Activated naive CD8-positive, alpha-beta T cell treated with anti-CD3 and anti-CD28 coated beads for 36 hours (primary cell): ENCODE measurements around the gene SPATA21. TPM values are rescaled to one million over a fixed set of nuclear protein-coding genes. Genes with fewer than 3 reads are reported as not detected.
A peak's percentile ranks its signal among the peaks of the same experiment; 100 is the strongest.

ENCODE experiments used
- DNase-seq: peaks from one replicate; pipeline ENCODE4 v3.0.0; 2021
- H3K27ac Mint-ChIP-seq: one replicate; pipeline ENCODE4 v1.8.0; 2022; ENCODE audit warnings: mild to moderate bottlenecking, moderate library complexity, mixed read lengths
- H3K27me3 Mint-ChIP-seq: one replicate; pipeline ENCODE4 v1.8.0; 2022; ENCODE audit warnings: mild to moderate bottlenecking, mixed read lengths
- H3K36me3 Mint-ChIP-seq: one replicate; pipeline ENCODE4 v1.8.0; 2021; ENCODE audit warnings: mild to moderate bottlenecking, mixed read lengths
- H3K4me1 Mint-ChIP-seq: one replicate; pipeline ENCODE4 v1.8.0; 2021; ENCODE audit warnings: mixed read lengths
- H3K4me3 Mint-ChIP-seq: one replicate; pipeline ENCODE4 v1.8.0; 2022; ENCODE audit warnings: mild to moderate bottlenecking, moderate library complexity, mixed read lengths
- H3K9me3 Mint-ChIP-seq: one replicate; pipeline ENCODE4 v1.8.0; 2022; ENCODE audit warnings: mixed read lengths
- total RNA-seq, 2 experiments: library from RNA; stranded (reverse); gene quantifications; one replicate each; pipeline ENCODE4 v1.2.3, GENCODE V29; 2021

The SPATA21 gene
- total RNA-seq, 2 experiments from 2014 or later = not detected

- DNase-seq = no peak
- H3K27ac Mint-ChIP-seq = peak overlapping the region; percentile 81
- H3K4me3 Mint-ChIP-seq = peak overlapping the region; percentile 64
- H3K27me3 Mint-ChIP-seq = no peaks in the 10 kb centered on the region
- peaks cover 1% of the 10 kb centered on the region for H3K9me3 Mint-ChIP-seq
- H3K4me1 Mint-ChIP-seq = peaks cover 60% of the 10 kb centered on the region
- peaks cover 30% of the 10 kb centered on the region for H3K36me3 Mint-ChIP-seq
Observed at GRCh38 chr1:16387201-16388188, 49.7 kb downstream of the SPATA21 start.

- peaks cover 33% of the 10 kb centered on the region for H3K36me3 Mint-ChIP-seq
- peak overlapping the region; percentile 33 for H3K4me3 Mint-ChIP-seq
- peaks cover 1% of the 10 kb centered on the region for H3K9me3 Mint-ChIP-seq
- no peak for DNase-seq
- H3K4me1 Mint-ChIP-seq = peaks cover 51% of the 10 kb centered on the region
- no peaks in the 10 kb centered on the region for H3K27me3 Mint-ChIP-seq
- peak overlapping the region; percentile 40 for H3K27ac Mint-ChIP-seq
Observed at GRCh38 chr1:16386454-16387113, 50.6 kb downstream of the SPATA21 start.

GRCh38 chr1:16385659-16386453 lies 51.4 kb downstream of the SPATA21 start:
- Mint-ChIP-seq H3K9me3 (peaks cover 1% of the 10 kb centered on the region), H3K27me3 (no peaks in the 10 kb centered on the region), H3K4me3 (no peak overlapping the region), H3K27ac (peak overlapping the region; percentile 40), H3K4me1 (peaks cover 44% of the 10 kb centered on the region), H3K36me3 (peaks cover 31% of the 10 kb centered on the region)
- DNase-seq = no peak

GRCh38 chr1:16383888-16384287 lies 53.3 kb downstream of the SPATA21 start:
- Mint-ChIP-seq H3K27me3 (no peaks in the 10 kb centered on the region), H3K9me3 (peaks cover 1% of the 10 kb centered on the region), H3K36me3 (peaks cover 33% of the 10 kb centered on the region), H3K4me3 (no peak overlapping the region), H3K4me1 (peaks cover 39% of the 10 kb centered on the region), H3K27ac (no peak overlapping the region)
- no peak for DNase-seq

- H3K4me1 Mint-ChIP-seq = peaks cover 41% of the 10 kb centered on the region
- no peaks in the 10 kb centered on the region for H3K27me3 Mint-ChIP-seq
- peaks cover 35% of the 10 kb centered on the region for H3K36me3 Mint-ChIP-seq
- H3K9me3 Mint-ChIP-seq = peaks cover 1% of the 10 kb centered on the region
- no peak for DNase-seq
- H3K4me3 Mint-ChIP-seq = no peak overlapping the region
- no peak overlapping the region for H3K27ac Mint-ChIP-seq
Observed at GRCh38 chr1:16380868-16381267, 56.4 kb downstream of the SPATA21 start.

- Mint-ChIP-seq H3K27me3 (no peaks in the 10 kb centered on the region), H3K36me3 (peaks cover 37% of the 10 kb centered on the region), H3K27ac (no peak overlapping the region), H3K9me3 (peaks cover 1% of the 10 kb centered on the region), H3K4me3 (no peak overlapping the region), H3K4me1 (peaks cover 45% of the 10 kb centered on the region)
- DNase-seq = no peak
Observed at GRCh38 chr1:16378443-16378842, 58.8 kb downstream of the SPATA21 start.

- no peak overlapping the region for H3K27ac Mint-ChIP-seq
- no peak for DNase-seq
- H3K4me1 Mint-ChIP-seq = peaks cover 54% of the 10 kb centered on the region
- no peak overlapping the region for H3K4me3 Mint-ChIP-seq
- no peaks in the 10 kb centered on the region for H3K27me3 Mint-ChIP-seq
- H3K9me3 Mint-ChIP-seq = no peaks in the 10 kb centered on the region
- peaks cover 43% of the 10 kb centered on the region for H3K36me3 Mint-ChIP-seq
Observed at GRCh38 chr1:16376971-16377370, 60.3 kb downstream of the SPATA21 start.

- Mint-ChIP-seq H3K36me3 (peaks cover 50% of the 10 kb centered on the region), H3K4me1 (peaks cover 66% of the 10 kb centered on the region), H3K27me3 (no peaks in the 10 kb centered on the region), H3K27ac (peak overlapping the region; percentile 45), H3K9me3 (no peaks in the 10 kb centered on the region), H3K4me3 (no peak overlapping the region)
- DNase-seq = no peak
Observed at GRCh38 chr1:16375521-16376340, 61.5 kb downstream of the SPATA21 start.

GRCh38 chr1:16374266-16374665 lies 63.0 kb downstream of the SPATA21 start:
- peaks cover 48% of the 10 kb centered on the region for H3K36me3 Mint-ChIP-seq
- no peak overlapping the region for H3K4me3 Mint-ChIP-seq
- H3K27me3 Mint-ChIP-seq = no peaks in the 10 kb centered on the region
- H3K9me3 Mint-ChIP-seq = no peaks in the 10 kb centered on the region
- H3K4me1 Mint-ChIP-seq = peaks cover 76% of the 10 kb centered on the region
- peak overlapping the region; percentile 70 for H3K27ac Mint-ChIP-seq
- no peak for DNase-seq

GRCh38 chr1:16372535-16373285 lies 64.5 kb downstream of the SPATA21 start:
- peak overlapping the region; percentile 87 for H3K27ac Mint-ChIP-seq
- H3K4me3 Mint-ChIP-seq = peak overlapping the region; percentile 26
- H3K4me1 Mint-ChIP-seq = peaks cover 77% of the 10 kb centered on the region
- H3K36me3 Mint-ChIP-seq = peaks cover 53% of the 10 kb centered on the region
- no peak for DNase-seq
- no peaks in the 10 kb centered on the region for H3K9me3 Mint-ChIP-seq
- H3K27me3 Mint-ChIP-seq = no peaks in the 10 kb centered on the region

- H3K36me3 Mint-ChIP-seq = peaks cover 50% of the 10 kb centered on the region
- H3K4me3 Mint-ChIP-seq = peak overlapping the region; percentile 56
- no peaks in the 10 kb centered on the region for H3K9me3 Mint-ChIP-seq
- H3K27ac Mint-ChIP-seq = peak overlapping the region; percentile 87
- H3K4me1 Mint-ChIP-seq = peaks cover 69% of the 10 kb centered on the region
- no peak for DNase-seq
- H3K27me3 Mint-ChIP-seq = no peaks in the 10 kb centered on the region
Observed at GRCh38 chr1:16371725-16372124, 65.5 kb downstream of the SPATA21 start.

- no peak for DNase-seq
- H3K9me3 Mint-ChIP-seq = no peaks in the 10 kb centered on the region
- H3K4me3 Mint-ChIP-seq = peak overlapping the region; percentile 94
- peaks cover 53% of the 10 kb centered on the region for H3K4me1 Mint-ChIP-seq
- H3K27ac Mint-ChIP-seq = no peak overlapping the region
- H3K27me3 Mint-ChIP-seq = no peaks in the 10 kb centered on the region
- H3K36me3 Mint-ChIP-seq = peaks cover 48% of the 10 kb centered on the region
Observed at GRCh38 chr1:16369821-16370220, 67.4 kb downstream of the SPATA21 start.

GRCh38 chr1:16367968-16368890 lies 69.0 kb downstream of the SPATA21 start:
- no peak for DNase-seq
- Mint-ChIP-seq H3K4me3 (peak overlapping the region; percentile 94), H3K4me1 (peaks cover 41% of the 10 kb centered on the region), H3K27ac (peak overlapping the region; percentile 99), H3K36me3 (peaks cover 40% of the 10 kb centered on the region), H3K27me3 (no peaks in the 10 kb centered on the region), H3K9me3 (no peaks in the 10 kb centered on the region)
